ENCODE results near the gene NSL1. TPM values are rescaled to one million over a fixed set of nuclear protein-coding genes. Genes with fewer than 3 reads are reported as not detected.

NSL1 gene
- total and polyA plus RNA-seq, 9 of the 15 experiments (the other 6 are each of a cell fraction or from before 2014, with no cell fraction given), result 53.5 to 108 (median 59.1) TPM

DNA sequence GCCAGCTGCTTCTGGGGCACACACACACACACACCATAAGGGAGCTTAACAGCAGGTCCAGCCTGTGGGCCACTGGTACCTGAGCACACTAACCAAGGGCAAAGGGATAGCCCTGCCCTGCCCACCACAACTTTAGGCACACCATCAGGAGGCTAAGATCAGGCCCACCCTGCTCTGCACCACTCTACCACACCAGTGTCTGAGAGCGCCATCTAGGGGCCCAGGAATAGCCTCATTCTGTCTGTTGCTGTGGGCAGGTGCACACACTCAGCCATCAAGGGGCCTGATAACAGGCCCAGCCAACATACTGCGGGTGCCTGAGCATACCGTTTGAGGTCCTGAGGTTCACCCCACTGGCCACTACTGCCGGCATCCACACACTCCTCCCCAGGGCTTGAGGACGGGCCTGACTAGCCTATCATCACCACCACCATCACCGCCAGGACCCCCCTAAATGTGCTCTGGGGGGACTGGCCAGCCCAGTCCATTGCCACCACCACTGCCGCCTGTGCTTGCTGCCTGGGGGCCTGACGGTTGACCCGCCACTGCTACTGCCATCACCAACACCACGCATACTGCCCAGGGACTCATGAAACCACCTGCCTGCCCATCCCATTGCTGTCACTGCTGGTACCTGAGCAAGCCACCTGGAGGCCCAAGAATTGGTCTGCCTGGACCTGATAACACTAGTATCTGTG, 31.3 kb downstream of the NSL1 start (continued):
- TF ChIP-seq, protein P1, sequence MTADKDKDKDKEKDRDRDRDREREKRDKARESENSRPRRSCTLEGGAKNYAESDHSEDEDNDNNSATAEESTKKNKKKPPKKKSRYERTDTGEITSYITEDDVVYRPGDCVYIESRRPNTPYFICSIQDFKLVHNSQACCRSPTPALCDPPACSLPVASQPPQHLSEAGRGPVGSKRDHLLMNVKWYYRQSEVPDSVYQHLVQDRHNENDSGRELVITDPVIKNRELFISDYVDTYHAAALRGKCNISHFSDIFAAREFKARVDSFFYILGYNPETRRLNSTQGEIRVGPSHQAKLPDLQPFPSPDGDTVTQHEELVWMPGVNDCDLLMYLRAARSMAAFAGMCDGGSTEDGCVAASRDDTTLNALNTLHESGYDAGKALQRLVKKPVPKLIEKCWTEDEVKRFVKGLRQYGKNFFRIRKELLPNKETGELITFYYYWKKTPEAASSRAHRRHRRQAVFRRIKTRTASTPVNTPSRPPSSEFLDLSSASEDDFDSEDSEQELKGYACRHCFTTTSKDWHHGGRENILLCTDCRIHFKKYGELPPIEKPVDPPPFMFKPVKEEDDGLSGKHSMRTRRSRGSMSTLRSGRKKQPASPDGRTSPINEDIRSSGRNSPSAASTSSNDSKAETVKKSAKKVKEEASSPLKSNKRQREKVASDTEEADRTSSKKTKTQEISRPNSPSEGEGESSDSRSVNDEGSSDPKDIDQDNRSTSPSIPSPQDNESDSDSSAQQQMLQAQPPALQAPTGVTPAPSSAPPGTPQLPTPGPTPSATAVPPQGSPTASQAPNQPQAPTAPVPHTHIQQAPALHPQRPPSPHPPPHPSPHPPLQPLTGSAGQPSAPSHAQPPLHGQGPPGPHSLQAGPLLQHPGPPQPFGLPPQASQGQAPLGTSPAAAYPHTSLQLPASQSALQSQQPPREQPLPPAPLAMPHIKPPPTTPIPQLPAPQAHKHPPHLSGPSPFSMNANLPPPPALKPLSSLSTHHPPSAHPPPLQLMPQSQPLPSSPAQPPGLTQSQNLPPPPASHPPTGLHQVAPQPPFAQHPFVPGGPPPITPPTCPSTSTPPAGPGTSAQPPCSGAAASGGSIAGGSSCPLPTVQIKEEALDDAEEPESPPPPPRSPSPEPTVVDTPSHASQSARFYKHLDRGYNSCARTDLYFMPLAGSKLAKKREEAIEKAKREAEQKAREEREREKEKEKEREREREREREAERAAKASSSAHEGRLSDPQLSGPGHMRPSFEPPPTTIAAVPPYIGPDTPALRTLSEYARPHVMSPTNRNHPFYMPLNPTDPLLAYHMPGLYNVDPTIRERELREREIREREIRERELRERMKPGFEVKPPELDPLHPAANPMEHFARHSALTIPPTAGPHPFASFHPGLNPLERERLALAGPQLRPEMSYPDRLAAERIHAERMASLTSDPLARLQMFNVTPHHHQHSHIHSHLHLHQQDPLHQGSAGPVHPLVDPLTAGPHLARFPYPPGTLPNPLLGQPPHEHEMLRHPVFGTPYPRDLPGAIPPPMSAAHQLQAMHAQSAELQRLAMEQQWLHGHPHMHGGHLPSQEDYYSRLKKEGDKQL (CRISPR knock-in tag; IDR thresholded peaks at IDR 0.05; ENCODE audit: borderline replicate concordance), result no peak
- no peak for TF ChIP-seq ZFPM2 (CRISPR knock-in tag; IDR thresholded peaks at IDR 0.05)
- TF ChIP-seq, protein P2, sequence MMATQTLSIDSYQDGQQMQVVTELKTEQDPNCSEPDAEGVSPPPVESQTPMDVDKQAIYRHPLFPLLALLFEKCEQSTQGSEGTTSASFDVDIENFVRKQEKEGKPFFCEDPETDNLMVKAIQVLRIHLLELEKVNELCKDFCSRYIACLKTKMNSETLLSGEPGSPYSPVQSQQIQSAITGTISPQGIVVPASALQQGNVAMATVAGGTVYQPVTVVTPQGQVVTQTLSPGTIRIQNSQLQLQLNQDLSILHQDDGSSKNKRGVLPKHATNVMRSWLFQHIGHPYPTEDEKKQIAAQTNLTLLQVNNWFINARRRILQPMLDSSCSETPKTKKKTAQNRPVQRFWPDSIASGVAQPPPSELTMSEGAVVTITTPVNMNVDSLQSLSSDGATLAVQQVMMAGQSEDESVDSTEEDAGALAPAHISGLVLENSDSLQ (IDR thresholded peaks at IDR 0.05), result no peak
- TF ChIP-seq, protein P3, sequence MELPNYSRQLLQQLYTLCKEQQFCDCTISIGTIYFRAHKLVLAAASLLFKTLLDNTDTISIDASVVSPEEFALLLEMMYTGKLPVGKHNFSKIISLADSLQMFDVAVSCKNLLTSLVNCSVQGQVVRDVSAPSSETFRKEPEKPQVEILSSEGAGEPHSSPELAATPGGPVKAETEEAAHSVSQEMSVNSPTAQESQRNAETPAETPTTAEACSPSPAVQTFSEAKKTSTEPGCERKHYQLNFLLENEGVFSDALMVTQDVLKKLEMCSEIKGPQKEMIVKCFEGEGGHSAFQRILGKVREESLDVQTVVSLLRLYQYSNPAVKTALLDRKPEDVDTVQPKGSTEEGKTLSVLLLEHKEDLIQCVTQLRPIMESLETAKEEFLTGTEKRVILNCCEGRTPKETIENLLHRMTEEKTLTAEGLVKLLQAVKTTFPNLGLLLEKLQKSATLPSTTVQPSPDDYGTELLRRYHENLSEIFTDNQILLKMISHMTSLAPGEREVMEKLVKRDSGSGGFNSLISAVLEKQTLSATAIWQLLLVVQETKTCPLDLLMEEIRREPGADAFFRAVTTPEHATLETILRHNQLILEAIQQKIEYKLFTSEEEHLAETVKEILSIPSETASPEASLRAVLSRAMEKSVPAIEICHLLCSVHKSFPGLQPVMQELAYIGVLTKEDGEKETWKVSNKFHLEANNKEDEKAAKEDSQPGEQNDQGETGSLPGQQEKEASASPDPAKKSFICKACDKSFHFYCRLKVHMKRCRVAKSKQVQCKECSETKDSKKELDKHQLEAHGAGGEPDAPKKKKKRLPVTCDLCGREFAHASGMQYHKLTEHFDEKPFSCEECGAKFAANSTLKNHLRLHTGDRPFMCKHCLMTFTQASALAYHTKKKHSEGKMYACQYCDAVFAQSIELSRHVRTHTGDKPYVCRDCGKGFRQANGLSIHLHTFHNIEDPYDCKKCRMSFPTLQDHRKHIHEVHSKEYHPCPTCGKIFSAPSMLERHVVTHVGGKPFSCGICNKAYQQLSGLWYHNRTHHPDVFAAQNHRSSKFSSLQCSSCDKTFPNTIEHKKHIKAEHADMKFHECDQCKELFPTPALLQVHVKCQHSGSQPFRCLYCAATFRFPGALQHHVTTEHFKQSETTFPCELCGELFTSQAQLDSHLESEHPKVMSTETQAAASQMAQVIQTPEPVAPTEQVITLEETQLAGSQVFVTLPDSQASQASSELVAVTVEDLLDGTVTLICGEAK (IDR thresholded peaks at IDR 0.05), result no peak
- TF ChIP-seq, protein P3 (CRISPR knock-in tag; IDR thresholded peaks at IDR 0.05), result no peak
- no peak for TF ChIP-seq RBM25 (IDR thresholded peaks at IDR 0.05; ENCODE audit: low read depth, low read length, severe bottlenecking)
- TF ChIP-seq, protein P4, sequence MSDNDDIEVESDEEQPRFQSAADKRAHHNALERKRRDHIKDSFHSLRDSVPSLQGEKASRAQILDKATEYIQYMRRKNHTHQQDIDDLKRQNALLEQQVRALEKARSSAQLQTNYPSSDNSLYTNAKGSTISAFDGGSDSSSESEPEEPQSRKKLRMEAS (CRISPR knock-in tag; IDR thresholded peaks at IDR 0.05), result 0 out of 2 replicates have a peak, but pooled peaks have one; percentile 23
- TF ChIP-seq POLR2G (IDR thresholded peaks at IDR 0.05; ENCODE audit: low read depth, low read length), result 0 out of 2 replicates have a peak, but pooled peaks have one; percentile 14
- no peak for TF ChIP-seq NUFIP1 (IDR thresholded peaks at IDR 0.05; ENCODE audit: partially characterized antibody)
- TF ChIP-seq SAFB2 (IDR thresholded peaks at IDR 0.05; ENCODE audit: borderline replicate concordance, low read depth, low read length, severe bottlenecking), result no peak
- TF ChIP-seq ERF (CRISPR knock-in tag; IDR thresholded peaks at IDR 0.05), result no peak

Measured in K562 (cell line).